Activated naive CD8-positive, alpha-beta T cell treated with anti-CD3 and anti-CD28 coated beads, Interleukin-2, amount 50 U/mL, for 24 hours (primary cell): Measurements from ENCODE around the gene CHST15.

Source experiments
- ATAC-seq: fragments of 150-1000 bp; cut with Tn5 transposase; one replicate; pipeline ENCODE4 v1.10.0; 2021
- DNase-seq: peaks from one replicate; pipeline ENCODE4 v3.0.0; 2021
- H3K27ac Mint-ChIP-seq: one replicate; pipeline ENCODE4 v1.8.0; 2021; ENCODE audit warnings: mild to moderate bottlenecking, mixed read lengths
- H3K27me3 Mint-ChIP-seq: one replicate; pipeline ENCODE4 v1.8.0; 2021; ENCODE audit warnings: mixed read lengths
- H3K36me3 Mint-ChIP-seq: one replicate; pipeline ENCODE4 v1.8.0; 2021; ENCODE audit warnings: low read depth, mixed read lengths
- H3K4me1 Mint-ChIP-seq: one replicate; pipeline ENCODE4 v1.8.0; 2021; ENCODE audit warnings: mixed read lengths
- H3K4me3 Mint-ChIP-seq: one replicate; pipeline ENCODE4 v1.8.0; 2021; ENCODE audit warnings: mild to moderate bottlenecking, moderate library complexity, mixed read lengths
- H3K9me3 Mint-ChIP-seq: one replicate; pipeline ENCODE4 v1.8.0; 2021; ENCODE audit warnings: mixed read lengths

The CHST15 gene

DNA sequence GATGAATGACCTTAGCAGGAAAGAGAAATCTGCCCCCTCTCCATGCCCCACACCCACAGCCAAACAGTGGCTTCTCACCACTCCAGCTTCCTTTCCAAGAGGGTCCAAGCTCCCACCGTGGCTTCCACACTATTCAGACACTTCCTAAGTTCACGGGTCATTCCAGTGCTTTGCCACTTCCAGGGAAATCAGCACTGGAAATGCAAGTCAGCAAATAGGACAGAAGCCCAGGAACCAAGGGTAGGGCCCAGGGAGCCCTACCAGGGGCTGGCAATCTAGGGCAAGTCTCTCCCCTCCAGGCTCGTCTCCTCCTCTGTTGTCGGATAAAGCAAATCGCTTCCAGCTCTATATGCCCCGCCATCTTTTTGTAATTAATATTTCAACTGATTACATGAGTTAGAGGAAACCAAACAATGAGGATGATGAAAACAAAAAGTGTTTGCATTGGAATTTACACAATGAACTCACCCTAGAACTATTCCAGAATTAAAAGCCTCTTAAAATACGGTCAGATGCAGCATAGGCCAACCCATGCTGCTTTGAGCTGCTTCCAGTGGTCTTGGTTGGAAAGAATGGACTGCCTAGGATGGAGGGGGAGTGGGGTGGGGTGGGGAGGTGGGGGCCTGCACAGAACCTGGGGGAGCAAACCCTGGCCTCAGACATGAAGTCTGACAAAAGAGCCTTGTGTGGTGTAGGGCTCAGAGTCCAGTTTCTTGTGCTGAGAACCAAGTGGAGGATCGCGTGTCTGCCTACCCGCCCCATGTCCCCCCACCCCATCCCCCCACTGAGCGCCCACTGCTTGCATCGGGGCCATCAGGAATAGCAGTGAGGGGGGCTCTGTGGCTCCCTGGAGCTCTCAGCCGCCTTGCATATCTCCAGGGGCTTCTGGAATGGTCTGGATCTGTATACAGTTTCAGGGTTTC is 127.2 kb downstream of the CHST15 start:
- no peak for ATAC-seq
- H3K9me3 Mint-ChIP-seq, result no peaks in the 10 kb centered on the region
- no peak overlapping the region for H3K4me3 Mint-ChIP-seq
- H3K27ac Mint-ChIP-seq, result no peak overlapping the region
- H3K4me1 Mint-ChIP-seq, result no peaks in the 10 kb centered on the region
- DNase-seq, result no peak
- no peaks in the 10 kb centered on the region for H3K36me3 Mint-ChIP-seq
- H3K27me3 Mint-ChIP-seq, result peaks cover 58% of the 10 kb centered on the region

GRCh38 chr10:123964953-123965352 is 128.4 kb downstream of the CHST15 start:
- no peaks in the 10 kb centered on the region for H3K9me3 Mint-ChIP-seq
- H3K27ac Mint-ChIP-seq, result no peak overlapping the region
- no peak for DNase-seq
- no peak overlapping the region for H3K4me3 Mint-ChIP-seq
- no peak for ATAC-seq
- H3K27me3 Mint-ChIP-seq, result peaks cover 46% of the 10 kb centered on the region
- no peaks in the 10 kb centered on the region for H3K4me1 Mint-ChIP-seq
- no peaks in the 10 kb centered on the region for H3K36me3 Mint-ChIP-seq

DNA sequence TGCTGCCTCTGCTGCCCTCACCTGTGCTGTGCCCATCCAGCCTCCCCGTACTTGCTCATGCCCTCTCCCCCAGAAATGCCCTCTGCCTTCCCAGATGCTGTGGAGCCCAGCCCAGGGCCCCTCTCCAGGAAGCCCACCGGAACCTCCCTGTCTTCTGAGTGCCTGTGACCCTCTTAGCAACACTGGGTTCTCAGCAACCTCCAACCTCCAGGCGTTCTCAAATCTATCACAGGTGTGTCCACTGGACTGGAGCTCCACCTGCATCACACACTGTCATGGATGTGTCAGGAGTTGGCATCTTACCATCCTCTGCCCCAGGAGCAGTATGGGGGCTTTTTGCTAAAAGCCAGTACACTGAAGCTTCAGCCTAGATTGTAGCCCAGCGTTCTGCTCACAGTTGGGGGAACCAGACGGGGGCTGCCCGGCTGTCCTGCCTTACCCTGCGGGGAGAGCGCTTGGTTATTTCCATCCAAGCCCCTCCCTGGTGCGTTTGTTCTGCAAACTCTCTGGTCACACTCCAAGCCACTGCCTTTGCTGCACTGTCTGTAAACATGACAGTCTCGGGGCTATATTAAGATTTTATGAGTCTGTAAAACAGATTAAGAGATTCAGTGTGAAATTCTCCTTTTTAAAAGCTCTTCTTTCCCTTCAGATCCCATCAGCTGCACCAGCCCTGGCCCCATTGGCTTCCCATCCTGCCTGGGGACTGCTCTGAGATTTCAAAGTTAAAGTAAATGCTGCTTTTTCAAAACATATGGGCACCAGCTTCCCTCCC is 130.5 kb downstream of the CHST15 start:
- Mint-ChIP-seq H3K4me1 (no peaks in the 10 kb centered on the region), H3K9me3 (no peaks in the 10 kb centered on the region), H3K36me3 (no peaks in the 10 kb centered on the region), H3K27ac (no peak overlapping the region), H3K4me3 (no peak overlapping the region), H3K27me3 (peaks cover 32% of the 10 kb centered on the region)
- ATAC-seq (no peak), DNase-seq (no peak)

GRCh38 chr10:123958241-123958640 is 135.2 kb downstream of the CHST15 start:
- ATAC-seq (no peak), DNase-seq (no peak)
- Mint-ChIP-seq H3K27ac (no peak overlapping the region), H3K9me3 (no peaks in the 10 kb centered on the region), H3K4me1 (no peaks in the 10 kb centered on the region), H3K36me3 (no peaks in the 10 kb centered on the region), H3K27me3 (peaks cover 14% of the 10 kb centered on the region), H3K4me3 (no peak overlapping the region)
